CD1c-positive myeloid dendritic cell (primary cell): ENCODE results near the gene RPP25L.
"Not testable (repeated sequence)": the region's sequence is repeated elsewhere in the genome, so short reads cannot be mapped to it uniquely, and the experiment has no call there.

Experiments
- DNase-seq: peaks from one replicate; pipeline ENCODE4 v3.0.0-alpha.2; 2016; ENCODE audit errors: extremely low spot score

RPP25L gene

DNA sequence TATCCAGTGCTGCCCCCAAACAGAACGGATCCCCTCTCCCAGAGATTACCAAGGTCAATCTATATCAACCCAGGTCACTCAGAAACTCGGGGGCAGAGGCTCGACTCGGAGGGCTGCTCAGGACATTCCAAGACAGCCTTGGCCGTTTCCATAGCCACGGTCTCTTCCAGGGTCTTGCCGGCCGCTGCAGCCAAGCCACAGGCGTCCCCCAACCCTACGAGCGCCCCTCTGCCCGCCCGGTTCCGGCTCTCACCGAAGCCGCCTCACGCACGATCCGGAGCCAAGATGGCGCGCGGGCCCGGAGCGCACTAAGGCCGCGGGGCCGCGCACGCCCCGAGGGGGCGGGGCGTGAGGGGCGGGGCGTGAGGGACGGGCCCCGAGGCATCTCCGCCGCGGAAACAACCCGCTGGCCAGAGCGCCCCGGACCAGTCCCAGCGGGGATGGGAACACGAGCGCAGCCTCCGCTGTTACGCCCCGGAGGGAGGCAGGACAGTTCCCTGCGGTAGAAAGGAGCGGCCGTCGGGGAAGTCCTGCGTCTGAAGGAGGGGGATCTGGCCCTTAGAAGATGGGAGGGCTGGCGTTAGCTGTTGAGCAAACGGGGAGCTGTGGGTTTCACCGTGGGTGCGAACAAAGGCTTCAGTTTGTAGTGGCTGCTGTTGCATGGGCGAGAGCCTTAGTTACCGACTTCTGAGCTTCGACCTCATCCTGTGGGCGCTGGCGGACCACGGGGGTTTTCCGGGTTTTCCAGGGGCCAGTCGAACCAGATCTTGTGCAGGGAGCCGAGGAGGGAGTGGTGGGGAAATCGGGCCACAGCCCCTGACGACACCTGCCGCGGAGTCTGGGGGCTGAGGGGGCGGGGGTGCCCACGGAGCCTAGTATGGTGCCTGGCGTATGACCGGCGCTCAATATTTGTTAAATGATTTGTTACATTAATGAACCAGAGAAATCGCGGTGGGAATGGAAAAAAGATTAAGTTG is at the start of gene RPP25L:
TSS of gene RPP25L (minus strand) at position 287 of the 977 bp plus-strand sequence. CDS start 801 bp downstream, outside the sequence.
- DNase-seq = peak; percentile 96

- no peak for DNase-seq
Observed at GRCh38 chr9:34659592-34660253, 47.8 kb upstream of the RPP25L start.

DNA sequence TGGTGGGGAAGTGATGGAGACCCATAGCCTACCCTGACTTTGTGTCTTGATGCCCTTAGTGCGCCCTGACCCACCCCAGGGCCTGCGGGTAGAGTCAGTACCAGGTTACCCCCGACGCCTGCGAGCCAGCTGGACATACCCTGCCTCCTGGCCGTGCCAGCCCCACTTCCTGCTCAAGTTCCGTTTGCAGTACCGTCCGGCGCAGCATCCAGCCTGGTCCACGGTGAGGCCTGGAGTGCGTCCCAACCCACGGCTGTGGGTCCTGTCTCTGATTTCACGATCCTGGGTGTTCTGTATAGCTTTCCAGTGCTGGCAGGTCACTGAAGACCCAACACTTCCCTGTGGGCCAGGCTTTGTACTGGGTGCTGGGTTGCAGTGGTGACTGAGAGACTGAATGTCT is 46.6 kb upstream of the RPP25L start:
- no peak for DNase-seq

- DNase-seq = no peak
Observed at GRCh38 chr9:34656992-34657391, 45.1 kb upstream of the RPP25L start.

DNA sequence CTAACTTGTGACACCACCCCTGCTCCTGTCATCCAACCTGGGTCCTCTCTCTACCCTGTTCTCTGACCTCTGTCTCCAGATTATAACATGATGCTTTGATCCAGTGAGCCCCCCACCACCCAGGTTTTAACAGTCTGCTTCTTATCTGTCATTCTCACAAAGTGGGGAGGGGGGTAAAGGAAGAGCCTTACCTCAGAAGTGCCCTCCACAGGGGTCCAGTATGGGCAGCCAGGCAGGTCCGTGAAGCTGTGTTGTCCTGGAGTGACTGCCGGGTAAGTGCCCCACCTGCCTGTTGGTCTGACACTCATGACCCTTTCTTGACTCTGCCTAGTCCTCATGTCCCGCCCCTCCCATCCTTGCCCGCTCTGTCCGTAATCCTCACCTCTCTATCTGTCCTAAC is 43.5 kb upstream of the RPP25L start:
- no peak for DNase-seq

DNA sequence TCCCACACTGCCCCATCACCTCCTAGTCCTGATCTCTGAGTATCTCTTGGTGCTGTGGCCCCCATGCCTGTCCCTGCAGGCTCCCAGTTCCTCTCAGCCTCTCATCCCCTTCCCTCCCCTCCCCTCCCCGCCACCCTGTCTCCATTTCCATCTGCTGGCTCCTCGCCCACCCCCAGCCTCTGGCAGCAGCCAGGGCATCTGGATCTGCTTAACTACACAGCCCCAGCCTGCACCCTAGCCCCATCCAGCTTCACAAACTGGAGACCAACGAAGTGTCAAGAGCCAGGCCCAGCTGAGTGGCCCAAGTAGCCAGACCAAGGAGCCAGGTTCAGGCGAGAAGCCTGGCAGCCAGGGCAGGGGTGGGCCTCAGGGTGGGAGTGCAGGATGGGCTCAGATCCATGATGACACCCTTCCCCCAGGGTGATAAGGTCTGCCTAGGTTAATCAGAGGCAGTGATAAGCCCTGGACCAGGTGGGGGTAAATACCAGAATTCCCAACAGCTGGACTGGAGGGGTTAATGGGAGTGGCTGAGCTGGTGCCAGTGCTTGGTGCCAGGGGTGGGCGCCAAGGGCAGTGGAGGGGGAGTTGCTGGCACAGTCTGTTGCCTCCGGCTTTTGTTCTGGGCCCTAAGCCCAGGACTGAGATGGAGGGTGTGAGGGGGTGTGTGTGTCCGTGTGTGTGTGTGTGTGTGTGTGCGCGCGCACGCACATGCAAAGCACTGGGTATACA is 42.6 kb upstream of the RPP25L start:
- no peak for DNase-seq

DNA sequence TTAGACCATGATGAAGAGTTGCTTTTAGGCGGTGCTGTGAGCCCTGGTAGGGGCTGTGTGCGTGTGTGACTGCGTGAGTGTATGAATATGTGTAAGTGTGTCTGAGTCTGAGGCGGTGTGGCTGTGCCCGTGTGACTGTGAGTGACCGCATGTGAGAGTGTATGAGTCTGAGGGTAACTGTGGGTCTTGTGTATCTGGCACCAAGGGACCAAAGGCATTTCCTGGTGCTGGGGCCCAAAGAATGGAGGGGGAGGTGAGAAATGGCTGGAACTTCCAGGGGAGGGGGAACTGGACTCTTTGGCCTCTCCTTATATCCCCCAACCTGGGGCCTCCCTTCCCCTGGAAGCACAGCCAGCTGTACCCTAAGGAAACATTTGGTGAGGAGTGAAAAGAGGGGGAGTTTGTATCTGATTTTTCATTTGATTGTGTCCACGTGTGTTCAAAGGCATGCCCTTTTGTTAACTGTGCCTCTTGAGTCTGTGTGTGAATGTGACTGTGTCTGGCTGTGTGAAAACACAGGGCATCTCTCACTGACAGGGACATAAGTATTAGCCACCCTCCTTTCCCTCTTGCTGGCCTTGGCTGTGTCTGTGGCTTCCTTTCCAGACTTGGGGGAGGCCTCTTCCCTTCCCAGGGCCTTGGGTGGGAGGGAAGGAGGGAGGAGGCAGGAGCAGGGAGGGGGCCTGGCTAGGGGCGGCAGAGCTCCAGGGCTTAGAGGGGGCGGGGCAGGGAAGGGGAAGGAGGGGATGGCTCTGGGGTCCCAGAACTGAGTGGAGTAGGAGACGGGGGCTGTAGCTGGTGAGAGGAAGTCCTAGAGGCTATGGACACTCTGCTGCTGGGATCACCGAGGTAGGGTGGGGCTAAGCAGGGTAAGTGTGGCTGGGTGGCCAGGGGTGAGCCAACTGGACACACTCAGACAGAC is 41.5 kb upstream of the RPP25L start:
- no peak for DNase-seq

GRCh38 chr9:34652602-34653000 is 40.7 kb upstream of the RPP25L start:
- DNase-seq = no peak

DNA sequence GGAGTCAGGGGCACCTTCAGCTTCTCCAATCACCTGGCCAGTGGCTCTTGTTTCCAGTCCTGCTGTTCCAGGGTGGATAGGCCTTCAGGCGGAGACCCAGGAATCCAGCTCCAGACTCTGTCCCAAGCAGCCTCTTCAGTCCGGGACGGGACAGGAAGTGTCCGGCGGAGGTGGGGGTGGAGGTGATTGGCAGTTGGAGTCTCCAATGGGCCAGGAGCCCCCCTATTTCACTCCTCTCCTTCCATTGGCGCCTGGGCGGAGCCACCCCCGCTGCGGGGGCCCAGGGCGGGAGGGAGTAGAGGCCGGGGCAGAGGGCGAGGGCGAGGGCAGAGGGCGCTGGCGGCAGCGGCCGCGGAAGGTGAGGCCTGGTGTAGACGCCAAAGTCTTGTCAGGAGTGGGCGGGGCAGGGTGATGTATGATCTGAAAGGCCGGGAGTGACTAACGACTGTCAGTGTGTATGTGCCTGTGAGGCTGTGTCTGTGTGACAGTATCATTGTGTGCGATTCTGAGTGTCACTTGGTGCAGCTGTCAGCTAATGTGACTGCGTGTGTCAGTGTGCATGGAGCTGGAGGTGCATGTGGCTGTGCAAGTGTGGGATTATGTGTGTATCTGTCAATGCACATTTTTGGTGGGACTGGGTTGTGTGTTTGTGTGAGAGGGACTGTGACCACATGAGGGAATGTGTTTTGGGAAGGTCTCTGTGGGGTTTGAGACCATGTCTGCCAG is 40.1 kb upstream of the RPP25L start, which contains the start of gene IL11RA:
TSS of gene IL11RA (plus strand) at position 310 of the 726 bp plus-strand sequence. CDS start 3,033 bp downstream, outside the sequence.
- DNase-seq = peak; percentile 60

GRCh38 chr9:34651321-34651720 is 39.4 kb upstream of the RPP25L start:
- no peak for DNase-seq

DNA sequence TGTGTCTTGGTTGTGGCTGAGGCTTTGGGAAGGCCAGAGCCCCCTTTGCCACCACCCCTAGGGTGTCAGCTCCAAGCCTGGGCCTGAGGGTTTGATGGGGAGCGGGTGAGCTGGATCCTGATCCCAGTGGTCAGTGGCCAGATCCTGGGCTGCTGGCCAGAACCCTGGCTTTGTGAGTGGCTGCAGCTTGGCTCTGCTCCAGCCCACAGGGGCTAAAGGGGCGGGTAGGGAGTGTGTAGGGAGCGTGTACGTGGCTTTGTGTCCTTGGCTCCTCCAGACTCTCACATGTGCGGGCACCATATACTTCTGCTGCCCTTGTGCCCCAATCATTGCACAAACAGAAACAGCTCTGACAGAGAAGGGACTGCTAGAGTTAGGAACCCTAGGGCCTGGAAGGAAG is 38.9 kb upstream of the RPP25L start:
- no peak for DNase-seq

GRCh38 chr9:34648673-34649072 is 36.8 kb upstream of the RPP25L start:
- no peak for DNase-seq

- DNase-seq = no peak
Observed at GRCh38 chr9:34647651-34648050, 35.8 kb upstream of the RPP25L start.

- peak; percentile 16 for DNase-seq
Observed at GRCh38 chr9:34647084-34647403, 35.1 kb upstream of the RPP25L start.

DNA sequence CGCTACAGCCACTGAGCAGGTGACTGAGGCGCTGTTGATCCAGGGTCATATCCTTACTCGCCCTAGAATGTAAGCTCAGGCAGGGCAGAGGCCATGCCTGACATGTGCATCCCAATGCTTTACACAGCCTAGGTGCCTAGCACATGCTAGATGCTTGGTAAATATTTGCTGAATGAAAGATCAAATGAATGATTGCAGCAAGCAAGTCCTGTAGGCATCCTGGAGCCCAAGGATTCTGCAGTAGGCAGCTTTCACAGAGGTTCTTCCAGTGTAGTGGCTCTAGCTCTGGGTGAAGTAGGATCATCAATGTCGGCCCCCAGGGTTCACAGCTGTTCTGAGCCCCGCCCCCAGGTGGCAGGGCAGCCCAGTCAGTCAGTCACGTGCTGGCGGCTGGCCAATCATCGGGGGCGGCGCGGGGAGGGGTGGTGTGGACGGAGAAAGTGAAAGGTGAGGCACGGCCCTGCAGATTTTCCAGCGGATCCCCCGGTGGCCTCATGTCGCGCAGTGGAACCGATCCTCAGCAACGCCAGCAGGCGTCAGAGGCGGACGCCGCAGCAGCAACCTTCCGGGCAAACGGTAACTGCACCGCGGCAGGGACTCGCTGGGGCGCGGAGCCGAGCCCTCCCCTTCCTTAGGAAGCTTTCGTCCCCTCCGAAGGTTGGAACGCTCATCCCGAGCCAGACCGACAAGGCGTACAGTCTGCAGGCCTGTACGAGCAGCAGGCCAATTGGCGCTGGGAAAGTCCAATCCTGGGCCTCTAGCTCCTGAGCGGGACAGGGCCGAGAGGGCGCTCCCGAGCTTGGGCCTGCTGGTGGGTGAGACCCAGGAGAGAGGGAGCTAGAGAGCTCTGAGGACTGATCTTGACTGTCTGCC is 34.5 kb upstream of the RPP25L start, which contains the start of gene GALT:
TSS of gene GALT (plus strand) at position 465 of the 873 bp plus-strand sequence. CDS start at position 495, 30 bp downstream.
- peak; percentile 93 for DNase-seq

DNA sequence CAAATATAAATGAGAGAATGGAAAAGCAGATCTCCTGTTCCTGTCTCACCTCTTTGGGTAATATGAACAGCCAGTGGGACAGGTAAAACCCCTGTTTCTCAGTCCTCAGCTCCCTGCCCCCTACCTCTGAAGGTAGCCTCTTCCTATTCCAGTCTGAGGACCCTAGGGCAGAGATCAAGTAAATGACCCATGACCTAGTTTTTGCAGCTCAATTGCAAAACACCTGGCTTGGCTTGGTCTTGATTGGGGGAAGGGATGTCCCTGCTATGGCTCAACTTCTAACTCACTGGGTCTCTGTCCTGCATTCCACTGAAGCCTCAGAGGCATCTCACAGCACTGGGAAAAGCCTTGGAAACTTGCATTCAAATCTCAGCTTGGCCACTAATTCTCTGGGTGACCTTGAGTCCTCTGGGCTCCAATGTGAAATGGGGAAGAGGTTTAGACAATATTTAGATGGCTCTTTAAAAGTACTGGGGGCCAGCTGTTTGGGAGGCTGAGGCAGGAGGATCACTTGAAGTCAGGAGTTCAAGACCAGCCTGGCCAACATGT is 32.9 kb upstream of the RPP25L start:
- DNase-seq = no peak

GRCh38 chr9:34642679-34643078 is 30.8 kb upstream of the RPP25L start:
- no peak for DNase-seq

DNA sequence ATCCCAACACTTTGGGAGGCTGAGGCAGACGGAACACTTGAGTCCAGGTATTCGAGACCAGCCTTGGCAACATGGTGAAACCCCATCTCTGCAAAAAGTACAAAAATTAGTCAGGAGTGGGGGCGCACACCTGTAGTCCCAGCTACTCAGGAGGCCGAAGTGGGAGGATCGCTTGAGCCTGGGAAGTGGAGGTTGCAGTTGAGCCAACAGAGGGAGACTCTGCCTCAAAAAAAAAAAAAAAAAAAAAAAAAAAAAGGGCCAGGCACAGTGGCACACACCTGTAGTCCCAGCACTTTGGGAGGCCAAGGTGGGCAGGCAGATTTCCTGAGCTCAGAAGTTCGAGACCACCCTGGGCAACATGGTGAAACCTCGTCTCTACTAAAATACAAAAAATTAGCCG is 27.4 kb upstream of the RPP25L start:
- DNase-seq = not testable (repeated sequence)

- no peak for DNase-seq
Observed at GRCh38 chr9:34638138-34638445, 26.2 kb upstream of the RPP25L start.
